Nephron (organoid): ENCODE results near the gene CFB.

Experiments used
- H3K27ac Mint-ChIP-seq, 3 experiments: 2 replicates each; pipeline ENCODE4 v1.8.0; 2020; ENCODE audit warnings: mixed read lengths in 3 of 3, mild to moderate bottlenecking in 2 of 3, moderate library complexity in 1 of 3
- H3K27me3 Mint-ChIP-seq: 2 replicates; pipeline ENCODE4 v1.8.0; 2021; ENCODE audit warnings: low read depth, mild to moderate bottlenecking, moderate library complexity, mixed read lengths
- H3K36me3 Mint-ChIP-seq: 2 replicates; pipeline ENCODE4 v1.8.0; 2020; ENCODE audit warnings: low read depth, mixed read lengths
- H3K4me1 Mint-ChIP-seq: 2 replicates; pipeline ENCODE4 v1.8.0; 2020; ENCODE audit warnings: mixed read lengths
- H3K4me3 Mint-ChIP-seq, 3 experiments: 2 replicates each; pipeline ENCODE4 v1.8.0; 2020; ENCODE audit warnings: mild to moderate bottlenecking in 3 of 3, mixed read lengths in 3 of 3, moderate library complexity in 2 of 3
- H3K9me3 Mint-ChIP-seq: 2 replicates; pipeline ENCODE4 v1.8.0; 2020; ENCODE audit warnings: mixed read lengths
- CTCF ChIP-seq, 3 experiments: fragments of 200-600 bp; sonication (generic); IDR thresholded peaks; one replicate each; pipeline ENCODE4 v1.5.0; 2021; ENCODE audit warnings: antibody characterized with exemption in 3 of 3; ENCODE audit not compliant: unreplicated experiment in 3 of 3

Gene CFB

GRCh38 chr6:31968791-31969711, 23.2 kb downstream of the CFB start:
- Mint-ChIP-seq H3K4me1 (peaks cover 27% of the 10 kb centered on the region), H3K4me3 (peak overlapping the region; percentile 96 to 99 (median 99)), H3K27me3 (no peaks in the 10 kb centered on the region), H3K9me3 (no peaks in the 10 kb centered on the region), H3K36me3 (peaks cover 40% of the 10 kb centered on the region), H3K27ac (peak overlapping the region in 1 of 3 experiments; percentile 48)
- TF ChIP-seq CTCF (IDR thresholded peaks at IDR 0.05; ENCODE audit: unreplicated experiment in 3 of 3) = no peak

- Mint-ChIP-seq H3K4me3 (peak overlapping the region; percentile 96 to 99 (median 99)), H3K9me3 (peaks cover 3% of the 10 kb centered on the region), H3K36me3 (peaks cover 44% of the 10 kb centered on the region), H3K27me3 (no peaks in the 10 kb centered on the region), H3K27ac (peak overlapping the region; percentile 37 to 59 (median 48)), H3K4me1 (peaks cover 27% of the 10 kb centered on the region)
- TF ChIP-seq CTCF (IDR thresholded peaks at IDR 0.05; ENCODE audit: unreplicated experiment in 3 of 3) = no peak
Measured at GRCh38 chr6:31969712-31970603, 24.1 kb downstream of the CFB start.

GRCh38 chr6:31970604-31971271, 24.8 kb downstream of the CFB start:
- Mint-ChIP-seq H3K27ac (peak overlapping the region in 2 of 3 experiments; percentile 99 to 100), H3K27me3 (no peaks in the 10 kb centered on the region), H3K9me3 (peaks cover 3% of the 10 kb centered on the region), H3K4me1 (peaks cover 27% of the 10 kb centered on the region), H3K4me3 (peak overlapping the region; percentile 96 to 99 (median 99)), H3K36me3 (peaks cover 51% of the 10 kb centered on the region)
- TF ChIP-seq CTCF (IDR thresholded peaks at IDR 0.05; ENCODE audit: unreplicated experiment in 3 of 3) = no peak

- H3K27me3 Mint-ChIP-seq = no peaks in the 10 kb centered on the region
Measured at GRCh38 chr6:31971279-31971992, 25.5 kb downstream of the CFB start.

More at GRCh38 chr6:31971279-31971992, 25.5 kb downstream of the CFB start:
- Mint-ChIP-seq H3K9me3 (peaks cover 3% of the 10 kb centered on the region), H3K4me3 (peak overlapping the region; percentile 96 to 99 (median 99)), H3K27ac (peak overlapping the region; percentile 98 to 100 (median 99)), H3K36me3 (peaks cover 47% of the 10 kb centered on the region), H3K4me1 (peaks cover 27% of the 10 kb centered on the region)
- TF ChIP-seq CTCF (IDR thresholded peaks at IDR 0.05; ENCODE audit: unreplicated experiment in 3 of 3) = no peak
